ENCODE results near the gene MCRIP2. TPM values are rescaled to one million over a fixed set of nuclear protein-coding genes. Genes with fewer than 3 reads are reported as not detected.

The MCRIP2 gene
- total and polyA plus RNA-seq, 9 of the 15 experiments (the other 6 are each of a cell fraction or from before 2014, with no cell fraction given) = 0.80 to 120 (median 35.2) TPM

- Histone ChIP-seq H3K4me1 (replicated peaks in 1 of 2; ENCODE audit: control insufficient read depth in 2 of 2, insufficient read depth in 2 of 2, low read length in 2 of 2) (peaks cover 0 to 87% of the 10 kb centered on the region in 2 experiments; a peak in 2 of 5 replicates), H3K9ac (ENCODE audit: insufficient read depth in 1 of 2, low read depth in 2 of 2, low read length in 2 of 2) (no peak overlapping the region), H3K9me1 (ENCODE audit: control insufficient read depth, insufficient read depth, low read length) (no peaks in the 10 kb centered on the region), H3K9me3 (replicated peaks; ENCODE audit: control insufficient read depth, insufficient read depth, low read depth, low read length) (no peaks in the 10 kb centered on the region), H3K27me3 (ENCODE audit: control insufficient read depth in 2 of 2, insufficient read depth in 2 of 2, low read length in 2 of 2) (no peaks in the 10 kb centered on the region), H3K4me2 (ENCODE audit: insufficient read depth, low read length) (no peak overlapping the region), H3K4me3 (no peak overlapping the region), H2AFZ (ENCODE audit: low read depth, low read length) (no peak overlapping the region), H3K79me2 (ENCODE audit: control insufficient read depth, insufficient read depth, low read length) (peaks cover 16% of the 10 kb centered on the region), H3K27ac (ENCODE audit: extremely low read depth, low read depth, low read length) (no peak overlapping the region), H3K36me3 (ENCODE audit: control insufficient read depth, insufficient read depth, low read length) (peaks cover 35% of the 10 kb centered on the region; the same call in 2 of the 3 replicates), H4K20me1 (replicated peaks; ENCODE audit: control insufficient read depth, insufficient read depth, low read length) (no peaks in the 10 kb centered on the region)
- no peak for ATAC-seq
- intact Hi-C loops (cut with micrococcal nuclease) = no loop called here
- no peak for FAIRE-seq
- in situ Hi-C loops (cut with MboI) = no loop called here
- ChIA-PET POLR2A (interaction anchor here (0.6 to 1.7 kb wide), 2 partner anchors 9 to 10 kb away, joined by 4 to 6 read pairs; no protein-coding TSS in a partner anchor), CTCF (ENCODE audit: low intra/inter-chr PET ratio) (no interaction called here)
- BruUV-seq (replicated peaks) = no TSS peak
- 88% methylated on average over 5 of the region's 44 CpGs for WGBS (ENCODE audit: insufficient coverage, low coverage, missing lambda C conversion rate)
- no peak for TF ChIP-seq EGR1 (conservative IDR thresholded peaks at IDR 0.05)
- DNase-seq (ENCODE audit: extremely low read depth in 1 of 4, low spot score in 3 of 4) = no peak
Observed at GRCh38 chr16:649631-650030, 8.0 kb downstream of the MCRIP2 start.

GRCh38 chr16:651844-652243, 10.2 kb downstream of the MCRIP2 start:
- Histone ChIP-seq H3K4me1 (replicated peaks in 1 of 2; ENCODE audit: control insufficient read depth in 2 of 2, insufficient read depth in 2 of 2, low read length in 2 of 2) (peaks cover 0 to 88% of the 10 kb centered on the region in 2 experiments; a peak in 2 of 5 replicates), H3K9me1 (ENCODE audit: control insufficient read depth, insufficient read depth, low read length) (no peaks in the 10 kb centered on the region), H3K4me3 (no peak overlapping the region), H3K36me3 (ENCODE audit: control insufficient read depth, insufficient read depth, low read length) (peaks cover 16% of the 10 kb centered on the region; the same call in 2 of the 3 replicates), H3K4me2 (ENCODE audit: insufficient read depth, low read length) (no peak overlapping the region), H3K79me2 (ENCODE audit: control insufficient read depth, insufficient read depth, low read length) (no peaks in the 10 kb centered on the region), H3K27me3 (ENCODE audit: control insufficient read depth in 2 of 2, insufficient read depth in 2 of 2, low read length in 2 of 2) (no peaks in the 10 kb centered on the region), H3K9ac (ENCODE audit: insufficient read depth in 1 of 2, low read depth in 2 of 2, low read length in 2 of 2) (peak overlapping the region in 1 of 2 experiments; percentile 50; a peak in 1 of 4 replicates), H3K27ac (ENCODE audit: extremely low read depth, low read depth, low read length) (no peak overlapping the region), H4K20me1 (replicated peaks; ENCODE audit: control insufficient read depth, insufficient read depth, low read length) (no peaks in the 10 kb centered on the region), H2AFZ (ENCODE audit: low read depth, low read length) (no peak overlapping the region), H3K9me3 (replicated peaks; ENCODE audit: control insufficient read depth, insufficient read depth, low read depth, low read length) (no peaks in the 10 kb centered on the region)
- WGBS (ENCODE audit: insufficient coverage, low coverage, missing lambda C conversion rate) = 47% methylated on average over 15 of the region's 22 CpGs
- CTCF ChIA-PET (ENCODE audit: low intra/inter-chr PET ratio) = no interaction called here
- in situ Hi-C loops (cut with MboI) (no loop called here), intact Hi-C loops (cut with micrococcal nuclease) (no loop called here)
- no peak for FAIRE-seq
- DNase-seq (ENCODE audit: extremely low read depth in 1 of 4, low spot score in 3 of 4) = no peak
- BruUV-seq (replicated peaks) = no TSS peak
- TF ChIP-seq ZBTB33 (CRISPR knock-in tag; IDR thresholded peaks at IDR 0.05) (peak; percentile 60; the same call in 1 of the 2 replicates), ZBTB2 (IDR thresholded peaks at IDR 0.05) (no peak)
- no peak for ATAC-seq
- POLR2A ChIA-PET = interaction anchor here (0.7 to 2.8 kb wide), 3 partner anchors 9 to 38 kb away, joined by 3 to 13 read pairs (median 4); partner anchors contain the start of genes MCRIP2, METTL26 and WDR24
